AG04449 (cell line): ENCODE data around the gene HPD.

Source experiments
- CTCF ChIA-PET: fragments of 350-600 bp; formaldehyde crosslinking; extraction: SDS; loops from one replicate; lab custom pipeline; 2021; ENCODE audit warnings: antibody characterized with exemption; lab: Yijun Ruan, JAX
- POLR2A ChIA-PET: fragments of 400-600, 350-600 bp; formaldehyde crosslinking; extraction: SDS; loops from one replicate; lab custom pipeline; 2020; ENCODE audit warnings: antibody characterized with exemption, inconsistent platforms; lab: Yijun Ruan, JAX
- DNase-seq: peaks from one replicate; pipeline ENCODE4 v3.0.0-alpha.2; 2010; ENCODE audit warnings: low read depth, low spot score
- H3K4me3 ChIP-seq: 2 replicates; pipeline ENCODE4 v1.5.1; 2011; ENCODE audit warnings: low read depth, mild to moderate bottlenecking, control low read depth, low read length
- TF ChIP-seq, protein P1 (sequence below): IDR thresholded peaks from one replicate; pipeline ENCODE4 v1.5.1; 2011; ENCODE audit warnings: mild to moderate bottlenecking, moderate library complexity, low read length, control low read depth, inconsistent platforms; ENCODE audit not compliant: insufficient read depth; ENCODE audit errors: missing control alignments

HPD gene

DNA sequence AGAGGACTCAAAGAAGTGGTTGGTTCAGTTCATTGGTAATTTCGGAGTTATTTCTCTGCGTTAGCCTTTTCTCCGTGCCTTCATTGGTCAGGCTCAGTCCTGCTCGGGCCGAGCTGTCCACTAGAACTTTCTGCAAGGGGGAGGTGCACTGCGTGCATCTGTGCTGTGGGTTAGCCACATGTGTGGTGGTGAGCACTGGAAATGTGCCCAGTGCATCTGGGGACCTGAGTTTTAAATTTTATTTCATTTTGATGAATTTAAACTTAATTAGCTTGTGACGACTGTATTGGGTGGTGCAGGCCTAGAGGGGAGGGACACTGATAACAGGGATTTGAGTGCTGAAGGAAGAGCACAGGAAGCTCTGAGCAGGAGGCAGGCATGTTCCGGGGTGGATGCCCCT lies 30.4 kb downstream of the HPD start:
- TF ChIP-seq, protein P1, sequence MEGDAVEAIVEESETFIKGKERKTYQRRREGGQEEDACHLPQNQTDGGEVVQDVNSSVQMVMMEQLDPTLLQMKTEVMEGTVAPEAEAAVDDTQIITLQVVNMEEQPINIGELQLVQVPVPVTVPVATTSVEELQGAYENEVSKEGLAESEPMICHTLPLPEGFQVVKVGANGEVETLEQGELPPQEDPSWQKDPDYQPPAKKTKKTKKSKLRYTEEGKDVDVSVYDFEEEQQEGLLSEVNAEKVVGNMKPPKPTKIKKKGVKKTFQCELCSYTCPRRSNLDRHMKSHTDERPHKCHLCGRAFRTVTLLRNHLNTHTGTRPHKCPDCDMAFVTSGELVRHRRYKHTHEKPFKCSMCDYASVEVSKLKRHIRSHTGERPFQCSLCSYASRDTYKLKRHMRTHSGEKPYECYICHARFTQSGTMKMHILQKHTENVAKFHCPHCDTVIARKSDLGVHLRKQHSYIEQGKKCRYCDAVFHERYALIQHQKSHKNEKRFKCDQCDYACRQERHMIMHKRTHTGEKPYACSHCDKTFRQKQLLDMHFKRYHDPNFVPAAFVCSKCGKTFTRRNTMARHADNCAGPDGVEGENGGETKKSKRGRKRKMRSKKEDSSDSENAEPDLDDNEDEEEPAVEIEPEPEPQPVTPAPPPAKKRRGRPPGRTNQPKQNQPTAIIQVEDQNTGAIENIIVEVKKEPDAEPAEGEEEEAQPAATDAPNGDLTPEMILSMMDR: no peak
- ChIA-PET POLR2A (no interaction called here), CTCF (interaction anchor here (0.9 to 7.4 kb wide), 5 partner anchors 10 to 61 kb away, joined by 4 to 61 read pairs (median 33); partner anchors contain the start of gene RHOF)
- no peak for DNase-seq
- H3K4me3 ChIP-seq: no peak overlapping the region

DNA sequence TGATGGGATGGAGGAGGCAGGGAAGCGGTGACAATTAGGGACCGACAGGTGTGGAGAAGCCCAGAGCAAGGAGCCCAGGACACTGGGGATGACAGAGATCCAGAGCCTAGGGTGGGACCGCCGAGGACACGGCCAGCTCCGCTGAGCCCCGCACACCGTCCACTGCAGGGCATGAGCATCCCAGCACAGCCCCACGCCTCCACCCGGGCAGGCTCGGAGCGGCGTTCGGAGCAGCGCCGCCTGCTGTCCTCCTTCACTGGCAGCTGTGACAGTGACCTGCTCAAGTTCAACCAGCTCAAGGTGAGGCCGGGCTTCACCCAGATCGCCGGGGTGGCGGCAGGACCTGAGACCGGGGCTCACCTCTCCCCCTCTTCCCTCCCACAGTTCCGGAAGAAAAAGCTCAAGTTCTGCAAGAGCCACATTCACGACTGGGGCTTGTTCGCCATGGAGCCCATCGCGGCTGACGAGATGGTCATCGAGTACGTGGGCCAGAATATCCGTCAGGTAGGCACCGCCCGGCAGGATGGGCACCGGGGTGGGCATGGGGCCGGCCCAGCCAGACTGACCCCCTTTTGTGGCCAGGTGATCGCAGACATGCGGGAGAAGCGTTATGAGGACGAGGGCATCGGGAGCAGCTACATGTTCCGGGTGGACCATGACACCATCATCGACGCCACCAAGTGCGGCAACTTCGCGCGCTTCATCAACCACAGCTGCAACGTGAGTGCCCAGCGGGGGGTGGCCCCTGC lies 31.1 kb downstream of the HPD start:
- no peak overlapping the region for H3K4me3 ChIP-seq
- CTCF ChIA-PET: interaction anchor here (0.9 to 7.4 kb wide), 5 partner anchors 11 to 62 kb away, joined by 4 to 61 read pairs (median 33); partner anchors contain the start of gene RHOF
- TF ChIP-seq, protein P1: no peak
- POLR2A ChIA-PET: no interaction called here
- no peak for DNase-seq

DNA sequence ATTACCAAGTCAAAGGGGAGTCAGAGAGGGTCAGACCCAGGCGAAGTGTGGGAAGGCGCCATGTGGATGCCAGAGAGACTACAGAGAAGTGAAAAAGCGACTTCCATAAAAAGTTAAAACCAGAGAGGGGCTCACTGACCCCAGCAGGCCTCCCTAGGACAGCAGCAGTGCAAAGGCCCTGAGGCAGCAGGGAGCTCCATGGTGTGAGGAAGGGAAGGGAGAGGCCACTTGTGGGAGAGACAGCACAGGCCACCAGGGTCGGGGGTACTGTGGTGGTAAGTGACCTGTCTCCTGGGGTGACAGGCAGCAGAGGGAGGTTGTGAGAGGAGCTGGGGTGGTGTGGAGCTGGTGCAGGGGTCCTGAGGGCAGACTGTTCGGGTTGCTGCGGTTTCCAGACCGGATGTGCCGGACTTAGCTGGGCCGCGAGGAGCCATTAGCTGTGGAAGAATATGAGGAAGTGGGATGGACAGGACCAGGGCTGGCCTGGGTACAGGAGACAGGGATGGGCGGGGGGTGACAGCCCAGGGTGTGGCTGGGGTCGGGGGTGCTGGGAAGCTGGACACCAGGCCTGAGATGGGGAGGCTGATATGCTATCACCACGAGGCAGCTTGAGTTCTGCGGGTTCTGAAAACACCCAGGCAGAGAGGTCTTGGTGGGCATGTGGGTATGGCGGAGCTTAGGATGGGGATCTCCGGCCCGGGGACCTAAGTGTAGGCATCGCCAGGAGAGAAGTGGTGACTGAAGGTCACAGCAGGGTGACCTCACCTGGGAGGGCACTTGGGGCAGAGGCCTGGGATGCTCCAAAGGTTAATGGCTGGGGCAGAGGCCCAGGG lies 32.1 kb downstream of the HPD start:
- ChIA-PET POLR2A (no interaction called here), CTCF (interaction anchor here (1.1 to 7.4 kb wide), 5 partner anchors 12 to 63 kb away, joined by 3 to 61 read pairs (median 33); partner anchors contain the start of gene RHOF)
- TF ChIP-seq, protein P1: no peak
- DNase-seq: no peak
- H3K4me3 ChIP-seq: no peak overlapping the region

DNA sequence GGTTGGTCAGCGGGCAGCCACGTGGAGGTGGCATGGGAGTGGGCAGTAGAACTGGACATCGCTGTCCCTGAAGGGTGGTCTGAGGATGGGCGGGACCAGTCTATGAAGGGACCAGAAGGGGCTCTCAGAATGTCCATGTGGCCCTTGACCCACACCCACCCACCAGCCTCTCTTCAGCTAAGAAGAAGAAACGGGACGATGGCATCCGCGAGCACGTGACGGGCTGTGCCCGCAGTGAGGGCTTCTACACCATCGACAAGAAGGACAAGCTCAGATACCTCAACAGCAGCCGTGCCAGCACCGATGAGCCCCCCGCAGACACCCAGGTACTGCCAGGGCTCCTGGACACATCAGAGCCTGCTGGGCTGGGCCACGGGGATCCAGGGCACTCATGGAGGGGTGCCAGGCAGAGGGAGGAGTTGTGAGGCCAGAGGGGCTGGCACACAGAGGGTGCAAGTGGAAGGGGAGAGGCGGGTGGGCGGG lies 33.6 kb downstream of the HPD start:
- ChIA-PET POLR2A (no interaction called here), CTCF (interaction anchor here (1.6 to 7.4 kb wide), 4 partner anchors 13 to 30 kb away, joined by 3 to 61 read pairs (median 44); partner anchors contain the start of gene RHOF)
- no peak overlapping the region for H3K4me3 ChIP-seq
- no peak for DNase-seq
- TF ChIP-seq, protein P1: no peak

DNA sequence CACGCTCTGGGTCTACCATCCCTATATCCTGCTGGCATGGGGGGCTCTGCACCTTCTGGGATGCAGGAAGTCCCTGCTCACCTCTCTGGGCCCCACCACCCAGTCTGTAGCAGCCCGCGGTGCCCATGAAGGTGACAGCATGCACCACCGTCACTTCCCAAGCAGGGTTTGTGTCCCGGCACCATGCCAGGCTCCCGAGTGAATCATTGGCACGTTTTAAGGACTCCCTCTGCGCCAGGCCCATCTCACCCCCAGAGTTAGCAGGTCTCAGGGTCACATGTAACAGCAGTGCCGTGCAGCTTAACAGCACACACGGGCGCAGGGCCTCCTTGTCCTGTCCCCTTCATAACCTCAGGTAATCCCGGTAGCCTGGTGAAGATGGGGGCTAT lies 34.9 kb downstream of the HPD start:
- TF ChIP-seq, protein P1: no peak
- H3K4me3 ChIP-seq: no peak overlapping the region
- no peak for DNase-seq
- ChIA-PET POLR2A (interaction anchor here (0.7 kb wide), 1 partner anchor 22 kb away, joined by 4 read pairs; no protein-coding TSS in a partner anchor), CTCF (interaction anchor here (0.9 to 7.4 kb wide), 5 partner anchors 12 to 38 kb away, joined by 3 to 61 read pairs (median 33); partner anchors contain the start of gene RHOF)
